Measurements from ENCODE around the gene FOXE3. TPM values are rescaled to one million over a fixed set of nuclear protein-coding genes. Genes with fewer than 3 reads are reported as not detected.
"Not testable (repeated sequence)": the region's sequence is repeated elsewhere in the genome, so short reads cannot be mapped to it uniquely, and the experiment has no call there.

Gene FOXE3
- total and polyA plus RNA-seq, 2 donors (not counting 3 experiments of a cell fraction or from before 2014, with no cell fraction given): not detected

- Histone ChIP-seq H3K4me2 (ENCODE audit: insufficient read depth, low read length) (no peak overlapping the region), H3K9ac (replicated peaks; ENCODE audit: extremely low read depth, insufficient read depth, low read length) (no peak overlapping the region), H3K27me3 (ENCODE audit: control insufficient read depth in 2 of 2, insufficient read depth in 2 of 2, low read length in 2 of 2) (peaks cover 38 to 41% of the 10 kb centered on the region in 2 experiments), H3K4me1 (ENCODE audit: control insufficient read depth, extremely low read depth, insufficient read depth, low read length) (no peaks in the 10 kb centered on the region), H3K36me3 (ENCODE audit: control insufficient read depth in 2 of 2, extremely low read depth in 1 of 2, insufficient read depth in 2 of 2, low read length in 2 of 2) (no peaks in the 10 kb centered on the region), H3K4me3 (replicated peaks in 1 of 3; ENCODE audit: insufficient read depth in 1 of 3, low read depth in 1 of 3, low read length in 3 of 3) (no peak overlapping the region), H3K27ac (ENCODE audit: insufficient read depth, low read depth, low read length) (no peak overlapping the region), H3K79me2 (ENCODE audit: control insufficient read depth, insufficient read depth, low read length) (no peaks in the 10 kb centered on the region), H2AFZ (ENCODE audit: low read depth, low read length) (no peak overlapping the region), H3K9me3 (replicated peaks; ENCODE audit: control insufficient read depth, insufficient read depth, low read length) (no peaks in the 10 kb centered on the region), H3K9me1 (replicated peaks; ENCODE audit: control insufficient read depth, extremely low read depth, insufficient read depth, low read length) (no peaks in the 10 kb centered on the region), H4K20me1 (replicated peaks; ENCODE audit: control insufficient read depth, extremely low read depth, insufficient read depth, low read length) (no peaks in the 10 kb centered on the region)
- no TSS peak for BruUV-seq (replicated peaks)
- intact Hi-C loops (cut with micrococcal nuclease): no loop called here
- POLR2A ChIA-PET: no interaction called here
- dilution Hi-C loops (cut with MboI; ENCODE audit: extremely low pct_ligation_motif_present, low sequenced_read_pairs): loop anchor here (25.0 kb wide), 1 partner anchor 235 kb away; no protein-coding TSS in a partner anchor
- CTCF ChIA-PET: interaction anchor here (1.3 to 1.7 kb wide), 3 partner anchors 16 to 274 kb away, joined by 4 to 7 read pairs (median 5); no protein-coding TSS in a partner anchor
- FAIRE-seq (no peak), DNase-seq (ENCODE audit: low read depth, low spot score) (no peak)
- TF ChIP-seq EZH2 (IDR thresholded peaks at IDR 0.05; ENCODE audit: borderline replicate concordance, low read depth, low read length, severe bottlenecking) (no peak), POLR2AphosphoS5 (IDR thresholded peaks at IDR 0.05; ENCODE audit: insufficient read depth, low read depth, low read length) (no peak), GATA2 (IDR thresholded peaks at IDR 0.05; ENCODE audit: insufficient read depth, insufficient read length, low read depth, low read length) (no peak), FOS (IDR thresholded peaks at IDR 0.05; ENCODE audit: borderline replicate concordance, insufficient read depth, low read length) (no peak), POLR2A (IDR thresholded peaks at IDR 0.05; ENCODE audit: low read depth, low read length) (no peak), JUN (IDR thresholded peaks at IDR 0.05; ENCODE audit: borderline replicate concordance, insufficient read depth, insufficient read length, low read depth) (no peak), MYC (IDR thresholded peaks at IDR 0.05; ENCODE audit: low read depth, low read length) (no peak)
- TF ChIP-seq, protein P1, sequence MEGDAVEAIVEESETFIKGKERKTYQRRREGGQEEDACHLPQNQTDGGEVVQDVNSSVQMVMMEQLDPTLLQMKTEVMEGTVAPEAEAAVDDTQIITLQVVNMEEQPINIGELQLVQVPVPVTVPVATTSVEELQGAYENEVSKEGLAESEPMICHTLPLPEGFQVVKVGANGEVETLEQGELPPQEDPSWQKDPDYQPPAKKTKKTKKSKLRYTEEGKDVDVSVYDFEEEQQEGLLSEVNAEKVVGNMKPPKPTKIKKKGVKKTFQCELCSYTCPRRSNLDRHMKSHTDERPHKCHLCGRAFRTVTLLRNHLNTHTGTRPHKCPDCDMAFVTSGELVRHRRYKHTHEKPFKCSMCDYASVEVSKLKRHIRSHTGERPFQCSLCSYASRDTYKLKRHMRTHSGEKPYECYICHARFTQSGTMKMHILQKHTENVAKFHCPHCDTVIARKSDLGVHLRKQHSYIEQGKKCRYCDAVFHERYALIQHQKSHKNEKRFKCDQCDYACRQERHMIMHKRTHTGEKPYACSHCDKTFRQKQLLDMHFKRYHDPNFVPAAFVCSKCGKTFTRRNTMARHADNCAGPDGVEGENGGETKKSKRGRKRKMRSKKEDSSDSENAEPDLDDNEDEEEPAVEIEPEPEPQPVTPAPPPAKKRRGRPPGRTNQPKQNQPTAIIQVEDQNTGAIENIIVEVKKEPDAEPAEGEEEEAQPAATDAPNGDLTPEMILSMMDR (IDR thresholded peaks at IDR 0.05; ENCODE audit: extremely low read depth in 1 of 2, insufficient read depth in 1 of 2, low read depth in 1 of 2, low read length in 2 of 2): no peak
- TF ChIP-seq, protein P2, sequence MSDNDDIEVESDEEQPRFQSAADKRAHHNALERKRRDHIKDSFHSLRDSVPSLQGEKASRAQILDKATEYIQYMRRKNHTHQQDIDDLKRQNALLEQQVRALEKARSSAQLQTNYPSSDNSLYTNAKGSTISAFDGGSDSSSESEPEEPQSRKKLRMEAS (IDR thresholded peaks at IDR 0.05; ENCODE audit: insufficient read depth, insufficient read length): no peak
Observed at GRCh38 chr1:47452426-47452825, 36.3 kb downstream of the FOXE3 start.

- H3K4me2 ChIP-seq (ENCODE audit: insufficient read depth, low read length); H3K9me1 ChIP-seq (replicated peaks; ENCODE audit: control insufficient read depth, extremely low read depth, insufficient read depth, low read length); FAIRE-seq; H3K4me1 ChIP-seq (ENCODE audit: control insufficient read depth, extremely low read depth, insufficient read depth, low read length); DNase-seq (ENCODE audit: low read depth, low spot score); intact Hi-C loops (cut with micrococcal nuclease); H3K9me3 ChIP-seq (replicated peaks; ENCODE audit: control insufficient read depth, insufficient read depth, low read length); H4K20me1 ChIP-seq (replicated peaks; ENCODE audit: control insufficient read depth, extremely low read depth, insufficient read depth, low read length); H3K36me3 ChIP-seq (ENCODE audit: control insufficient read depth in 2 of 2, extremely low read depth in 1 of 2, insufficient read depth in 2 of 2, low read length in 2 of 2); H3K9ac ChIP-seq (replicated peaks; ENCODE audit: extremely low read depth, insufficient read depth, low read length); POLR2A ChIA-PET; H2AFZ ChIP-seq (ENCODE audit: low read depth, low read length); H3K4me3 ChIP-seq (replicated peaks in 1 of 3; ENCODE audit: insufficient read depth in 1 of 3, low read depth in 1 of 3, low read length in 3 of 3); H3K79me2 ChIP-seq (ENCODE audit: control insufficient read depth, insufficient read depth, low read length); BruUV-seq (replicated peaks); H3K27ac ChIP-seq (ENCODE audit: insufficient read depth, low read depth, low read length): not testable (repeated sequence)
- CTCF ChIA-PET: interaction anchor here (1.1 to 1.7 kb wide), 3 partner anchors 16 to 272 kb away, joined by 4 to 7 read pairs (median 5); partner anchors contain the start of gene FOXD2
- dilution Hi-C loops (cut with MboI; ENCODE audit: extremely low pct_ligation_motif_present, low sequenced_read_pairs): loop anchor here (25.0 kb wide), 1 partner anchor 233 kb away; no protein-coding TSS in a partner anchor
- H3K27me3 ChIP-seq (ENCODE audit: control insufficient read depth in 2 of 2, insufficient read depth in 2 of 2, low read length in 2 of 2): peaks cover 27 to 30% of the 10 kb centered on the region in 2 experiments
Observed at GRCh38 chr1:47453910-47454309, 37.8 kb downstream of the FOXE3 start.

Data from endothelial cell of umbilical vein (primary cell).